BLaER1 treated with 17β-estradiol and CSF1 and Interleukin-3, amounts not matched to agents 10 nM and 100 nM (cell line): ENCODE results near the gene FREY1.

Experiments used
- H3K27ac ChIP-seq, 11 experiments: shearing (Covaris generic); formaldehyde crosslinking; 2 replicates each; pipeline ENCODE4 v1.8.1; 2022
- H3K27me3 ChIP-seq, 11 experiments: shearing (Covaris generic); formaldehyde crosslinking; 2 replicates each; pipeline ENCODE4 v1.8.1; 2022
- H3K36me3 ChIP-seq, 11 experiments: shearing (Covaris generic); formaldehyde crosslinking; 2 replicates each; pipeline ENCODE4 v1.8.1; 2022
- H3K4me1 ChIP-seq, 10 experiments: shearing (Covaris generic); formaldehyde crosslinking; 2 replicates each; pipeline ENCODE4 v1.8.1; 2022
- H3K4me2 ChIP-seq, 11 experiments: shearing (Covaris generic); formaldehyde crosslinking; 2 replicates each; pipeline ENCODE4 v1.8.1; 2022
- H3K4me3 ChIP-seq, 10 experiments: shearing (Covaris generic); formaldehyde crosslinking; 2 replicates each; pipeline ENCODE4 v1.8.1; 2022
- H3K9ac ChIP-seq, 11 experiments: shearing (Covaris generic); formaldehyde crosslinking; 2 replicates each; pipeline ENCODE4 v1.8.1; 2022
- H3K9me3 ChIP-seq, 11 experiments: shearing (Covaris generic); formaldehyde crosslinking; replicated peaks in 1 of 11; 2 replicates each; pipeline ENCODE4 v1.8.1; 2022
- H4K20me1 ChIP-seq, 11 experiments: shearing (Covaris generic); formaldehyde crosslinking; 2 replicates each; pipeline ENCODE4 v1.8.1; 2022
- Cebpa-rat ChIP-seq, 11 experiments: shearing (Covaris generic); IDR thresholded peaks; 2 replicates each; pipeline ENCODE4 v1.8.1; 2022

Gene FREY1

GRCh38 chr11:45897556-45897955, 9.5 kb downstream of the FREY1 start:
- Histone ChIP-seq H3K36me3 (no peaks in the 10 kb centered on the region), H3K27ac (no peak overlapping the region), H3K4me3 (no peak overlapping the region), H3K9me3 (no peaks in the 10 kb centered on the region), H3K9ac (no peak overlapping the region), H3K4me2 (no peak overlapping the region), H4K20me1 (peaks cover 0 to 77% (median 16%) of the 10 kb centered on the region in 11 experiments; a peak in 13 of 22 replicates), H3K27me3 (peaks cover 25 to 55% (median 40%) of the 10 kb centered on the region in 11 experiments), H3K4me1 (peaks cover 13 to 18% (median 16%) of the 10 kb centered on the region in 10 experiments; a peak in 18 of 20 replicates)
- TF ChIP-seq Cebpa-rat (IDR thresholded peaks at IDR 0.05): no peak

GRCh38 chr11:45896422-45896984, 10.6 kb downstream of the FREY1 start:
- Histone ChIP-seq H3K4me3 (no peak overlapping the region), H3K9me3 (no peaks in the 10 kb centered on the region), H4K20me1 (peaks cover 0 to 70% (median 11%) of the 10 kb centered on the region in 11 experiments; a peak in 13 of 22 replicates), H3K36me3 (no peaks in the 10 kb centered on the region), H3K4me1 (peaks cover 13 to 18% (median 16%) of the 10 kb centered on the region in 10 experiments; a peak in 18 of 20 replicates), H3K27ac (no peak overlapping the region), H3K9ac (no peak overlapping the region), H3K27me3 (peaks cover 24 to 50% (median 36%) of the 10 kb centered on the region in 11 experiments), H3K4me2 (no peak overlapping the region)
- TF ChIP-seq Cebpa-rat (IDR thresholded peaks at IDR 0.05): no peak

DNA sequence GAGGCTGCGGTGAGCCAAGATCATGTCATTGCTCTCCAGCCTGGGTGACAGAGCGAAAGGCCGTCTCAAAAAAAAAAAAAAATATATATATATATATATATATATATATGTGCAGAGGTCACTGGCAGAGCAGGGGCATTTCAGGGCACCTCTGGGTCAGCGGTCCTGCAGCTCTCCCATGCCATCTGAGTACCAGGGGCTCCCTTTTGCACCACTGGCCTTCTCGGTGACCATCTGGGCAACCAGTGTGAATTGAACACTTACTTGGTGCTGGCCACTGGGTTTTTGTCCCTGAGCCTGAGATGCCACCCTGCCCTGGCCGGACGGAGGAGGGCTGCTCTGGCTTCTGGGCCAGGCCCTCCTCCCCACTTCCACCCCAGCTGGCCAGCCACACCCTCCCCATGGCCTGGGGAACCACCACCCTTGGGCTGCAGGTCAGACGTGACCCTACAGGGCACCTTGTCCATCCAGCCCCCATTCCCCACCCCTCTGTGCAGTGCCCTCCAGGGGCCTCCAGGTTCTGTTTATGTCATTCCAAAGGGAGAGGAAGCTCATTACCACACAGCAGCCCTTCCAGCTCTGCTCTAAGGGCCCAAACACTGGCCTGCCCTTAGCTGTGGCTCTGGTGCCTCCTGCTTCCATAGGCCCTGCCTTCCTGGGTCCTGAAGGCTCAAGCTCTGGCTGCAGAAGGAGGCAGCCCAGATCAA, 11.4 kb downstream of the FREY1 start:
- Histone ChIP-seq H3K27ac (no peak overlapping the region), H3K4me3 (no peak overlapping the region), H3K9ac (no peak overlapping the region), H3K27me3 (peaks cover 16 to 42% (median 28%) of the 10 kb centered on the region in 11 experiments), H3K36me3 (no peaks in the 10 kb centered on the region), H3K9me3 (no peaks in the 10 kb centered on the region), H3K4me1 (peaks cover 12 to 18% (median 14%) of the 10 kb centered on the region in 10 experiments; a peak in 18 of 20 replicates), H3K4me2 (no peak overlapping the region), H4K20me1 (peaks cover 0 to 62% (median 3%) of the 10 kb centered on the region in 11 experiments; a peak in 13 of 22 replicates)
- TF ChIP-seq Cebpa-rat (IDR thresholded peaks at IDR 0.05): no peak

GRCh38 chr11:45894555-45895247, 12.4 kb downstream of the FREY1 start:
- H3K36me3 ChIP-seq: no peaks in the 10 kb centered on the region
- H3K4me1 ChIP-seq: peaks cover 6 to 16% (median 9%) of the 10 kb centered on the region in 10 experiments; a peak in 18 of 20 replicates
- H3K4me2 ChIP-seq: no peak overlapping the region
- H3K27ac ChIP-seq: no peak overlapping the region
- no peak for TF ChIP-seq Cebpa-rat (IDR thresholded peaks at IDR 0.05)
- no peak overlapping the region for H3K9ac ChIP-seq
- peaks cover 0 to 65% (median 0%) of the 10 kb centered on the region in 11 experiments; a peak in 11 of 22 replicates for H4K20me1 ChIP-seq
- H3K27me3 ChIP-seq: peaks cover 6 to 32% (median 17%) of the 10 kb centered on the region in 11 experiments; a peak in 18 of 22 replicates
- H3K9me3 ChIP-seq: no peaks in the 10 kb centered on the region
- H3K4me3 ChIP-seq: no peak overlapping the region

- no peaks in the 10 kb centered on the region for H3K4me1 ChIP-seq
- H3K4me3 ChIP-seq: no peak overlapping the region
- H3K9me3 ChIP-seq: no peaks in the 10 kb centered on the region
- peaks cover 0 to 57% (median 3%) of the 10 kb centered on the region in 11 experiments; a peak in 10 of 22 replicates for H4K20me1 ChIP-seq
- H3K27ac ChIP-seq: no peak overlapping the region
- no peak overlapping the region for H3K4me2 ChIP-seq
- H3K9ac ChIP-seq: no peak overlapping the region
- H3K27me3 ChIP-seq: peaks cover 0 to 13% (median under 1%) of the 10 kb centered on the region in 11 experiments; a peak in 9 of 22 replicates
- no peak for TF ChIP-seq Cebpa-rat (IDR thresholded peaks at IDR 0.05)
- no peaks in the 10 kb centered on the region for H3K36me3 ChIP-seq
Measured at GRCh38 chr11:45892856-45893255, 14.2 kb downstream of the FREY1 start.

DNA sequence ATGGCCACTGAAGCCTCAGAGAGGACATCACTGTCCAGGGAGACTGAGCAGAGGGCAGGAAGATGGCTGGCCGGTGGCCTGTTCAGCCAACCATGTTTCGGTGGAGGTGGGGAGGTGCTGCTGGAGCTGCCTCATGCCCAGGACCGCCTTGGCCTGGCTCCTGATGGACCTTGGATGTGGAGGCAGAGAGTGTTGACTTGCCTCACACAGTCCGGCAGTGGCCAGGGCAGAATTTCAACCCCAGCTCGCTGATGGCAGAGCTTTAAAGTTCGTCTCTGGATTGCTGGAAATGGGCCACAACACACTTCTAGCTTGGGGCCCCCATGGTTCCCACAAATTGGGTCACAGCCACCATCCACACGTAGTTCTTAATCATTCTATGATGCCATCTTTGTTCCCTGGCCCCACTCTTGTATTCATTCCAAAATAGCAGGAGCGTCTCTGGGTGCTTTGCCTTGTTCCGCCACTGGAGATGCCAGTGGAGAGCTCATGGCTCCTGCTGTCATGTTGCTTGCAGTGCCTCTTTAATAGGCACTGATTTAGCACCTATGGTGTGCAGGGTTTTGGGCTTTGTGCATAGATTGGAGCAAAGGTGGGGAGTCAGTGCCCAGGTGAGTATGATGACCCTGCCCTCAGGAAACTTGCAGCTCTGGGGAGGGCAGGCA, 16.1 kb downstream of the FREY1 start:
- Histone ChIP-seq H4K20me1 (peaks cover 0 to 57% (median 18%) of the 10 kb centered on the region in 11 experiments; a peak in 16 of 22 replicates), H3K4me3 (no peak overlapping the region), H3K9me3 (no peaks in the 10 kb centered on the region), H3K27me3 (peaks cover 0 to 7% (median 3%) of the 10 kb centered on the region in 11 experiments; a peak in 11 of 22 replicates), H3K4me2 (no peak overlapping the region), H3K4me1 (peaks cover 0 to 2% (median under 1%) of the 10 kb centered on the region in 10 experiments; a peak in 6 of 20 replicates), H3K36me3 (no peaks in the 10 kb centered on the region), H3K9ac (no peak overlapping the region), H3K27ac (no peak overlapping the region)
- no peak for TF ChIP-seq Cebpa-rat (IDR thresholded peaks at IDR 0.05)

DNA sequence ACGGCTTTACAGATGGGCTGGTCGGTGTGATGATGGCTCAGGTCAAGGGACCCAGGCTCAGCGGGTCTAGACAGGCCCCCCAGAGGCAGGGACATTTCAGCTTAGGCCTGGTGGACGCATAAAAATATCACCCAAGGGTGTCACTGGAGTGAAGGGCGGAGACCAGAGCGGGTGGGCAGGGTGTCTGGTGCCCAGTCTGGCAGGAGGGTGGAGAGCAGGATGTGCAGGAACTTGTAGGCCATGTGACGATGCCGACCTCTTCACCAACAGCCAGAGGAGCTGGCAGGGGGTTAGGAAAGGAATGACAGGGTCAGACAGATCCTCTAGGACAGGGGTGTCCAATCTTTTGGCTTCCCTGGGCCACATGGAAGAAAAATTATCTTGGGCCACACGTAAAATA, 17.1 kb downstream of the FREY1 start:
- Histone ChIP-seq H3K27me3 (peaks cover 0 to 11% (median 7%) of the 10 kb centered on the region in 11 experiments; a peak in 13 of 22 replicates), H3K9ac (no peak overlapping the region), H3K4me3 (no peak overlapping the region), H3K36me3 (no peaks in the 10 kb centered on the region), H4K20me1 (peaks cover 0 to 56% (median 25%) of the 10 kb centered on the region in 11 experiments; a peak in 18 of 22 replicates), H3K4me1 (peaks cover 0 to 9% (median 4%) of the 10 kb centered on the region in 10 experiments; a peak in 7 of 20 replicates), H3K4me2 (no peak overlapping the region), H3K27ac (no peak overlapping the region), H3K9me3 (no peaks in the 10 kb centered on the region)
- no peak for TF ChIP-seq Cebpa-rat (IDR thresholded peaks at IDR 0.05)

DNA sequence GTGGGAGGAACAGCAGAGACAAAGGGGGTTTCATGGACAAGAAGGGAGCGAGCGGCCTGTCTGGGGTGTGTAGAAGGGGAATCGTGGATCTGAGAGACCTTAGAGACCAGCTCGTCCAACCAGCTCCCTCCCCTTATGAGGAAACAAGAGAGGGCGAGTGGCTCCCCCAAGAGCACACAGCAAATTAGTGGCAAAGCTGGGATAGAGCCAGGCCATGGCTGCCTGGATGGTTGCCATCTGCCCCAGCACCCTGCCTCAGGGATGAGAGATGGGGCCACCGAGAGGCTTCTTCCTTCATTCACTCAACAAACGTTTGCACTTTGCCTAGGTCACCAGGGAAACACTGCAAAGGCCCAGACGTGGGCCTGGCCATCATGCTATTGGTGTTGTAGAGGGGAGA, 17.5 kb downstream of the FREY1 start:
- H3K27me3 ChIP-seq: peaks cover 0 to 11% (median 7%) of the 10 kb centered on the region in 11 experiments; a peak in 13 of 22 replicates
- H3K9me3 ChIP-seq: no peaks in the 10 kb centered on the region
- H3K4me1 ChIP-seq: peaks cover 0 to 10% (median 4%) of the 10 kb centered on the region in 10 experiments; a peak in 7 of 20 replicates
- TF ChIP-seq Cebpa-rat (IDR thresholded peaks at IDR 0.05): no peak
- H3K4me3 ChIP-seq: no peak overlapping the region
- H3K27ac ChIP-seq: no peak overlapping the region
- no peak overlapping the region for H3K9ac ChIP-seq
- peaks cover 0 to 56% (median 29%) of the 10 kb centered on the region in 11 experiments; a peak in 18 of 22 replicates for H4K20me1 ChIP-seq
- no peak overlapping the region for H3K4me2 ChIP-seq
- H3K36me3 ChIP-seq: no peaks in the 10 kb centered on the region
